Choroid plexus epithelial cell (primary cell): ENCODE measurements around the gene GLA.

Experiments
- DNase-seq: peaks from one replicate; pipeline ENCODE4 v3.0.0-alpha.2; 2010; ENCODE audit warnings: low read depth
- H3K4me3 ChIP-seq: 2 replicates; pipeline ENCODE4 v1.5.1; 2011; ENCODE audit warnings: low read depth, mild to moderate bottlenecking, control low read depth, low read length, moderate library complexity
- CTCF ChIP-seq: conservative IDR thresholded peaks from 2 replicates; pipeline ENCODE4 v1.5.1; 2011; ENCODE audit warnings: low read depth, mild to moderate bottlenecking, control low read depth, inconsistent platforms, low read length, moderate library complexity

The GLA gene

DNA sequence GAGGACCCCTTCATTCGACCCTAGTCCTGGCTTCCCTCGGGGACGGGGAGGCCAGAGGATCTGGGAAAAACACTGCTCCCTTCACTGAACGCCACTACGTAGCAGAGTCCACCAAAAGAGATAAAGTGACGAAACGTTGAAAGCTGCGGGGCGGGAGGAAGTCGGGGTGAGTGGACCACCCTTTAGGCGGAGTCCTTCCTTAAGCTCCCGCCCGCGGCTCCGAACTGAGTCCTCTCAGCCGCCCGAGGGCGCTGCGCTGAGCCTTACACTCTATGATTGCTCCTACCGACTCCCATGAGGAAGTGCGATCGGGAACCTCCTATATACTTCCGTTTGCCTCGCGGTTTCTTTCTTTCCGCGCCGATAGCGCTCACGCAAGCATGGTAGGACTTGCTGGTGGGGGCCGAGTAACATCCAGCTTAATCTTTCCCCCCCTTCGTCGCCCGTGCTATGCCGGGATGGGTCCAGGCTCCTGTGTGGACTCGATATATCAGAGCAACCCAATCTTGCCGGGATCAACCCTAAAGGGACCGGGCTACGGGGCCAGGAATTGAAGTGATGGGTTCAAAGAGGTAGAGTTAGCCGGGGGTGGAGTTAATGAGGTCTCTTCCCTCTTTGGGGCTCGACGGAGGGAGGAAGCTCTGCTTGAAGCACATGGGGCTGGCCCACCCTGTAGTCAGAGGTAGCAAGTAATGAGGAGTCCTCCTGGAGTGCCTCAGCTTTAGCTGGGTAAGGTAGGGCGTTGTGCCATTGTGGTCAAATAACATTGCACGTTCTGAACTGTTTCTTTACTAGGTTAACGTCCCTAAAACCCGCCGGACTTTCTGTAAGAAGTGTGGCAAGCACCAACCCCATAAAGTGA is 16.8 kb downstream of the GLA start, which contains the start of gene RPL36A:
TSS of gene RPL36A (plus strand) at position 348 of the 862 bp plus-strand sequence. CDS start at position 381, 33 bp downstream.
- peak; percentile 92 for DNase-seq
- H3K4me3 ChIP-seq = peak within 1 kb of the TSS; percentile 72
- peak; percentile 79 for TF ChIP-seq CTCF

- DNase-seq = no peak
- TF ChIP-seq CTCF = no peak
- no peak overlapping the region for H3K4me3 ChIP-seq
Observed at GRCh38 chrX:101388604-101389003, 19.1 kb downstream of the GLA start.

DNA sequence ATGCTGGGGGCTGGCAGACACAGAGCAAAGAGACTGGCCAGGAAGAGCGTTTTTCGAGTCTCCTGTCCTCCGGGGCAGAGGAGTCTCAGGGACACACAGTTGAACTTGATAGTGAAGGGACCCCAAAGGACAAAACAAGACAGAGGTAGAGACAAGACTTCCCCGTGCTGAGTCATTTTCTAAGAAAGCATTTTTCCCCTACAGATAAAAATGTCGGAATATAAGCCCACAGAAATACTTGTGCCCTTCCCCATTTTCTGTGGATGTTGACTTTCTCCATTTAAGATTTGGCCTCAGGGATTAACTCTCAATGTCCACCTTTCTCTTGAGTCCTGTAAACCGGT is 21.2 kb downstream of the GLA start:
- no peak for TF ChIP-seq CTCF

GRCh38 chrX:101385795-101386541 is 21.8 kb downstream of the GLA start, which contains the start of gene BTK:
TSS of gene BTK (minus strand) at chrX:101386191. CDS start at chrX:101375284, 10,907 bp downstream.
- H3K4me3 ChIP-seq = no peak within 1 kb of the TSS
- TF ChIP-seq CTCF = no peak
- no peak for DNase-seq

More for the DNA sequence above, 21.2 kb downstream of the GLA start:
- H3K4me3 ChIP-seq = no peak overlapping the region
- no peak for DNase-seq

GRCh38 chrX:101385026-101385684 is 22.6 kb downstream of the GLA start:
- DNase-seq = no peak
- no peak for TF ChIP-seq CTCF
- no peak overlapping the region for H3K4me3 ChIP-seq

DNA sequence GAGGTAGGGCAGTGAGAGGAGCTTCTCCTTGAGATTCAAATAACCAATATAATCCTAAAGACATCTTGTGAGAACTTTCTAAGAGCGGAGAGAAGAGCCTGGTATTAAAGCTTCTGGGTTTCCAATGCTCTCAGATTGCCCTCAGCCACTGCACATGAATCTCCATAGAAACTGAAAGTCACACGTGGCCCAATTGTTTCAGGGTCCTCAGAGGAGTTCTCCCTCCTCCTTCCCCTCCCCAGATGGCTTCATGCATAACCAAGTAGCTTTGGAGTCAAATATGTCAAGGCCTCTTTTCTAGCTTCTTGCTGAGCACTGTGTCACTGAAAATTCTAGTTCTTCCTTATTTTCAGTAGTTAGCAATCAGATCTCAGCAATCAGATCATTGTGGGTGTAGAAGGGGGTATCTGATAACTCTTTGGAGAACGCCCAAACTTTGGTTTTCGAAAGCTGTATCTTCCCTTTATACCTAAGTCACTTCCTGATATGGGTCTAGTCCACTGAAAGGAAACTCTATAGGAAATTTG is 24.0 kb downstream of the GLA start:
- H3K4me3 ChIP-seq = no peak overlapping the region
- TF ChIP-seq CTCF = no peak
- DNase-seq = no peak
